Activated naive CD8-positive, alpha-beta T cell treated with anti-CD3 and anti-CD28 coated beads, Interleukin-2, amount 50 U/mL, for 24 hours (primary cell): Measurements from ENCODE around the gene DSTN.

Source experiments
- ATAC-seq: fragments of 150-1000 bp; cut with Tn5 transposase; one replicate; pipeline ENCODE4 v1.10.0; 2021
- DNase-seq: peaks from one replicate; pipeline ENCODE4 v3.0.0; 2021
- H3K27ac Mint-ChIP-seq: one replicate; pipeline ENCODE4 v1.8.0; 2021; ENCODE audit warnings: mild to moderate bottlenecking, mixed read lengths
- H3K27me3 Mint-ChIP-seq: one replicate; pipeline ENCODE4 v1.8.0; 2021; ENCODE audit warnings: mixed read lengths
- H3K36me3 Mint-ChIP-seq: one replicate; pipeline ENCODE4 v1.8.0; 2021; ENCODE audit warnings: low read depth, mixed read lengths
- H3K4me1 Mint-ChIP-seq: one replicate; pipeline ENCODE4 v1.8.0; 2021; ENCODE audit warnings: mixed read lengths
- H3K4me3 Mint-ChIP-seq: one replicate; pipeline ENCODE4 v1.8.0; 2021; ENCODE audit warnings: mild to moderate bottlenecking, moderate library complexity, mixed read lengths
- H3K9me3 Mint-ChIP-seq: one replicate; pipeline ENCODE4 v1.8.0; 2021; ENCODE audit warnings: mixed read lengths

The DSTN gene

GRCh38 chr20:17608701-17609497 is 39.0 kb downstream of the DSTN start:
- Mint-ChIP-seq H3K36me3 (peaks cover 11% of the 10 kb centered on the region), H3K4me1 (peaks cover 36% of the 10 kb centered on the region), H3K27me3 (no peaks in the 10 kb centered on the region), H3K27ac (peak overlapping the region; percentile 71), H3K4me3 (no peak overlapping the region), H3K9me3 (no peaks in the 10 kb centered on the region)
- DNase-seq (no peak), ATAC-seq (no peak)

- no peak for ATAC-seq
- Mint-ChIP-seq H3K27ac (peak overlapping the region; percentile 72), H3K4me1 (peaks cover 36% of the 10 kb centered on the region), H3K4me3 (no peak overlapping the region), H3K9me3 (no peaks in the 10 kb centered on the region), H3K27me3 (no peaks in the 10 kb centered on the region), H3K36me3 (peaks cover 5% of the 10 kb centered on the region)
- no peak for DNase-seq
Measured at GRCh38 chr20:17609811-17610377, 40.0 kb downstream of the DSTN start.

DNA sequence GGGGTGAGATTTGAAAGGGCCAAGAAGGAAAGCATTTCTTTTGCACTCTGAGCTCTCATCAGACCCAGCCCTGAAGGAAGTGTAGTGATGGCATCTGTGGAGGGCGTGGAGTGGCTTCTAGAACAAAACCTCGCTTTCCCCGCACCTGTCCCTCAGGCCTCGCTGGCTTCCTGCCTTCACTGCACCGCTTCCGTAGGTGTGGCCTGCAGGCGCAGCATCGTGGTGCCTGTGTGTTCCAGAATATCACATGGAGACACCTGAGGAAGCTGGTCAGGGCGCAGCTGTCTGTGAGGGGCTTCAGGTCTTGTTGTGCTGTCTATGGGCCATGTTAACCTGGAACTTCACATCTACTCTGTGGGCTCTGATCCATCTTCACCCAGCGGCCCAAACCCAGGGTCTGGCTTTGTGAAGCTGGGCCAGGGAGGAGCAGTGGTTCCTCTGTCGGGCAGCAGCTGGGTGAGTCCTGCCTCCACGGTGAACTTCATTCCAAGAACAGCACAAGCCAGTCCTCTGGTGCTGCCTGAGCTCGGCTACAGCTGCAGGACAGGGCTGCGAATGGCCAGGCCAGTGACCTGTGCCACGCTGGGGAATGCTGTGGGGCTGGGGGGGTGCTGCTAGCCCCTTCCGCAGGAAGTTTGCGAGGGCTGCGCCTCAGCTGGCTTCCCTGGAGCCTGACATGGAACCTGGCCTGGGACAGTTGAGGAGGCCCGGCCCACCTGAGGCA is 40.9 kb downstream of the DSTN start:
- H3K36me3 Mint-ChIP-seq = peaks cover 2% of the 10 kb centered on the region
- peaks cover 36% of the 10 kb centered on the region for H3K4me1 Mint-ChIP-seq
- no peaks in the 10 kb centered on the region for H3K9me3 Mint-ChIP-seq
- H3K4me3 Mint-ChIP-seq = peak overlapping the region; percentile 11
- no peaks in the 10 kb centered on the region for H3K27me3 Mint-ChIP-seq
- ATAC-seq (no peak), DNase-seq (peak; percentile 40)
- H3K27ac Mint-ChIP-seq = peak overlapping the region; percentile 72

DNA sequence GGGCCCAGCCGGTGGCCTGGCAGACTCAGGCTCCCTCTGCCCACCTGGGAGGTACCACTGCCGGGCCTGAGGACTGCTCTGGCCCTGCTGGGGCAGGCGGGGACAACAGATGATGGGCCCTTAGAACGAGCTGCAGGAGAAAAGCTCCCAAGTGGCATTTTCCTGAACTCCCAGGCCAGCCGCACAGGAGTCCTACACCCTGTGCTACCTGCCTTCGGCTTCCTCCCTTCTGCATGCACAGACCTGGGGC is 41.3 kb downstream of the DSTN start:
- H3K27ac Mint-ChIP-seq = no peak overlapping the region
- no peak overlapping the region for H3K4me3 Mint-ChIP-seq
- no peaks in the 10 kb centered on the region for H3K9me3 Mint-ChIP-seq
- no peaks in the 10 kb centered on the region for H3K27me3 Mint-ChIP-seq
- peaks cover 2% of the 10 kb centered on the region for H3K36me3 Mint-ChIP-seq
- H3K4me1 Mint-ChIP-seq = peaks cover 36% of the 10 kb centered on the region
- DNase-seq (peak; percentile 23), ATAC-seq (peak; percentile 31)

DNA sequence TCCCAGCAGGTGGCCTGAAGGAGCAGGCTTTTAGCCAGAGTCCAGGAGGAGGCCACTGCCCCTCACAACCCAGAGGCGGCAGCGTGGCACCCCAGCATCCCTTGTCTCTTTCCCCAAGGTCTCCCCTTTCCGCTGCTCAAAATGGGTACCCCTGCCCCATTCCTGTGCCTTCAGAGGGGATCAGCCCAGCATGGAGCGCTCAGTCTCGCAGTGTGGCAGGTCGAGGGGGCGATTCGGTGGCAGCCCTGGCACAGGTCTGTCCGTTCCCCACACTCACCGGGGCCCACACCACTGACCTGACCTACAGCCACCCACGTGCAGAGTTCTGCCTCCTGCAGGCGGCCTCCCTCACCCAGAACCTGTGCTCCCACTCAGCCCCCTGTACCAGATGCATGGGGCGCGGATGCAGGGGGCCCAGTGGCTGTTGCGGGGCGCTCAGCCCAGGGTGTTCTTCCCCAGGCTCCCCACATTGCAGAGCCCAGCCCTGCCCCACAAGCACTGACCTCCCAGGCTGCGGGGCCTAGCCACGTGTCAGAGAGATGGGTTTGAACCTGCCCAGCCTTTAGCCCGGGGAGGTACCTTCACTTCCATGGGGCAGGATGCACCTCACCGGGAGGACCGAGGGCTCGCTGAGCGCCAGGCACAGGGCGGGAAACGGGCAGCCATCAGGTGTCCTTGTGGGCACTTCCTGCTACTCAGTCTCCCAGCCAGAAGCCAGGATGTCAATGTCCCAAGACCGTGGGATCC is 41.8 kb downstream of the DSTN start:
- peaks cover 2% of the 10 kb centered on the region for H3K36me3 Mint-ChIP-seq
- H3K4me1 Mint-ChIP-seq = peaks cover 36% of the 10 kb centered on the region
- no peaks in the 10 kb centered on the region for H3K9me3 Mint-ChIP-seq
- H3K27me3 Mint-ChIP-seq = no peaks in the 10 kb centered on the region
- H3K4me3 Mint-ChIP-seq = no peak overlapping the region
- ATAC-seq = no peak
- no peak for DNase-seq
- peak overlapping the region; percentile 92 for H3K27ac Mint-ChIP-seq

DNA sequence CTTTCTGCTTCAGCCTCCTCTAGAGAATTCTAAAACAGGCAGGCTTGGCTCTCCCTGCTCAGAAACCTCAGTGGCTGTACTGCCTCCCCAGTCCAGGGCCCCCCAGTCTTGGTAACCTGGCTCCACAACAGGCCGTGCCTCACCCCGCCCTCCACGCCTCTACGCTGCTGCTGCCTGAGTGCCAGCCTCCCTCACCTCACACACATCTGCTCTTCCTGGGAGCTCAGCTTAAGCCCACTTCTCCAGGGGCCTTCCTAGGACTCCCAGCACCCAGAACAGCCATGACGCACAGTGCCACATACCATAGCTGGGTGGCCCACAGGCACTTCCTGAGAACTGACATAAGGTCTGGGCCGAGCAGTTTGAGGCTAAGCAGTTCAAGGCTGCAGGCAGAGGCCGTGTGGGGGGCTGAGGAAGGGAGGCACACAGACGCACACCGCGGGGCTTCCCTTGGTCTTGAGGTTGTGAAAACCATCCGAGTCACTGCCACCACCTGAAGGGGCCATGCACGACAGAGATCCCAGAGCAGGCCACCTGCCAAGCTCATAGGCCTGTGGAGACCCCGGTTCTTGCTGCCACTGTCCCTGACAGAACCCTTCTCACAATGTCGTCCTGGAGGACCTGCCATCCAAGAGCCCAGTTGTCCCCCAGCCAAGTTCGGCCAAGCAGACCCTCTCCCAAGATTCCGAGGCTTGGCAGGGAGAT is 42.6 kb downstream of the DSTN start:
- peak; percentile 78 for ATAC-seq
- Mint-ChIP-seq H3K9me3 (no peaks in the 10 kb centered on the region), H3K27ac (peak overlapping the region; percentile 92), H3K4me3 (peak overlapping the region; percentile 26), H3K27me3 (no peaks in the 10 kb centered on the region), H3K36me3 (peaks cover 2% of the 10 kb centered on the region), H3K4me1 (peaks cover 36% of the 10 kb centered on the region)
- peak; percentile 57 for DNase-seq

- no peaks in the 10 kb centered on the region for H3K9me3 Mint-ChIP-seq
- no peak for DNase-seq
- ATAC-seq = no peak
- H3K4me1 Mint-ChIP-seq = peaks cover 36% of the 10 kb centered on the region
- no peak overlapping the region for H3K4me3 Mint-ChIP-seq
- peaks cover 2% of the 10 kb centered on the region for H3K36me3 Mint-ChIP-seq
- H3K27ac Mint-ChIP-seq = peak overlapping the region; percentile 92
- no peaks in the 10 kb centered on the region for H3K27me3 Mint-ChIP-seq
Measured at GRCh38 chr20:17612992-17613327, 43.1 kb downstream of the DSTN start.

DNA sequence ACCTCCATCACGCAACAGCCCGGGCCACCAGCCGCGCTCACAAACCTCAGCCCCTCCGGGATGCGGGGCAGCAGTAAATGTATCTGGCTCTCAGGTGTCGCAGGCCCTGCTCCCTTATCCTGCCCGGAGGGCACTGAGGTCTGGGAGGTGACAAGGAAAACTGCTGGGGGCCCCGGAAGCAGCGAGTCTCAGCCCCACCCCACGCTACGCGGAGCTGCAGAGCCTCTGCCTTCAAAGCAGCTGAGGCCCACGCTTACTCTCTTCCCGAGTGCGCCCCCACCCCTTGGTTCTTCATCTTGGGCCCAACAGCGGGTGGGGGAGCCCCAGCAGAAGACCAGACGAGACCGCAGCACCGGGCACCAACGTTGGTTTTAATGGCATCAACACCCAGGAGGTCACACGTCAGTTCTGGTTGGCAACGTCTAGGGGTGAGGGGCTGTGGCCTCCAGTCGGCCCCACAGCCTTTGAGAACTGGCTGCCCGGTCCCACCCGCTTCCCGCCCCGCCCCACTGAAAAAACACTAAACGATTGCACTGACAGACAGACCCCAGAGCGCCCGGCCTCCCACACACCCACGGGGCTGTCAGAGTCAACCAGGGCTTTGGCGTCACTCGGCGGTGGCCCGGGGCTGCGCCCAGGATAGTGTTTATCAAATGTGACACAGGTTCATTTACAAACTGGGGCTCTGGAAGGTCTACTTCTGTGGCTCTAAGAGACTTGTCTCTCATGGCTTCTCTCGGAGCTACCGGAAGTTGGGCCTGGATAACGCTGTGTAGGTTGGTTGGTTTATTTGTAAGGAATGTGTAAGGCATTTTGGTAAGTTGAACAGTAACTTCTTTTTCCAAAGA is 43.7 kb downstream of the DSTN start:
- Mint-ChIP-seq H3K4me3 (no peak overlapping the region), H3K9me3 (no peaks in the 10 kb centered on the region), H3K4me1 (peaks cover 36% of the 10 kb centered on the region), H3K36me3 (peaks cover 2% of the 10 kb centered on the region), H3K27ac (no peak overlapping the region), H3K27me3 (no peaks in the 10 kb centered on the region)
- ATAC-seq (no peak), DNase-seq (no peak)

DNA sequence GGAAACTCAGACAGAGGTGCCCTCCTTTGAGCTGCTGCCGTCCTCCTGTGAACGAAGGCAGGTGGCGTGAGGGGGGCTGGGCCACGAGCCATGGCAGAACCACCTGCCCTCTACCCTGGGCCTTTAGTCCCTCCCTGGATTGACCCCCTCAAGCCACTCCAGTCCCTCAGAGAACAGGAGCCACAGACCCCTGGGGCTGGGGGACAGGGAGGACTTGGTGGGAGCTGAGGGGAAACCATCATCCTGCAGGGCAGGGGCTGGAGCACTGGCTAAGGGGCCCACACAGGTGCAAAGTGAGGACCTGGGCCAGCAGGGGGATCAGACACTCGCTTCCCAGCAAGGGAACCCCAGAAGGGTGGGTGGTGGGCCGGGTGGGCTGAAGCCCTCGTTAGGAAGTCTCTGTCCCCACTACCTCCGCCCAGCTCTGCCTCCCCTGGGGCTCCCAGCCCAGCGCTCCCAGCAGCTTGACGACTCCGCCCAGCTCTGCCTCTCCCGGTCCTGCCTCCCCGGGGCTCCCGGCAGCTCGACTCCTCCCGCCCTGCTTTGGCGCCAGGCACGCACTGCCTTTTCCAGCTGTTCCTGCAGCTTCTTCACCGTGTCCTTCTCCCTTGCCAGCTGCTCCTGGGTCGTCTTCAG is 44.4 kb downstream of the DSTN start:
- no peak for DNase-seq
- Mint-ChIP-seq H3K27ac (no peak overlapping the region), H3K4me3 (no peak overlapping the region), H3K27me3 (no peaks in the 10 kb centered on the region), H3K4me1 (peaks cover 33% of the 10 kb centered on the region), H3K36me3 (peaks cover 2% of the 10 kb centered on the region), H3K9me3 (no peaks in the 10 kb centered on the region)
- ATAC-seq = no peak

- ATAC-seq (no peak), DNase-seq (no peak)
- Mint-ChIP-seq H3K4me3 (no peak overlapping the region), H3K27ac (no peak overlapping the region), H3K27me3 (no peaks in the 10 kb centered on the region), H3K9me3 (no peaks in the 10 kb centered on the region), H3K4me1 (peaks cover 26% of the 10 kb centered on the region), H3K36me3 (peaks cover under 1% of the 10 kb centered on the region)
Measured at GRCh38 chr20:17614812-17615644, 45.2 kb downstream of the DSTN start.

DNA sequence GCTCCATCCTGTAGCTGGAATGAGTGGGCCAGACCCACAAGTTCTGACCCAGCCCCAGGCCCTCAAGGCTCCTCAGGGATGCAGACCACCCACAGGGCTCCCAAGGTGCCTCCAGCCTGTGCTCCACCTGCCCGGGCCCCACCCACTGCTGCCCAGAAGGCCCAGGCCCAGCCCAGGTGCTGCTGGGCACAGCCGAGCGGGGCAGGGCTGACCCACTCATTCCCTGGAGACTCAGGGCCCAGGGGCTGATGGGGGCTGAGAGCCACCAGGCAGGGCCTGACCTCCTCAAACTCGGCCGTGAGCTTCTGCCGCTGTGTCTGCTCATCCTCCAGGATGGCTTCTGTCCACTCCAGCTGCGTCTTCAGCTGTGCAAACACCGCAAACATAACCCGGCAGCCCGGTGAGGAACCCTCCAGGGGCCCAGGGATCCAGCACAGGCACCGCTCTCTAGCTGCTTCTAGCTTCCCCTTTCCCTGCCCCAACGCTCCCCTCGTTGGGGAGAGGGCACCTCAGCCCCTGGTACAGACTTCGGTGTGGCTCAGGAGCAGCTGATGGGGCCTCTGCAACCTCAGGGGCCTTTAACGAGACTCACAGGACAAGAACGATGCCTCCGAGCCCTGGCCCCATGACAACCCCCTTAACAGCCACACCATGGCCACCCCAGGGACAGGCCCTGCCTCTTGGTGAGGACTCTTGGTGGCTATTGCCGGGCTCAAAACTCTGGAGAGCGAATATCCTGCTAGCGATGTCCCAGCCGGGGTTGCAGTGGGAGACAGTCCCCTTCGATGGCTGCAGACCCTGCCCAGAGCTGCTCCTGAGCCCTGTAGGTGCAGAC is 46.0 kb downstream of the DSTN start:
- DNase-seq = no peak
- Mint-ChIP-seq H3K27ac (no peak overlapping the region), H3K27me3 (no peaks in the 10 kb centered on the region), H3K4me1 (peaks cover 18% of the 10 kb centered on the region), H3K36me3 (no peaks in the 10 kb centered on the region), H3K9me3 (no peaks in the 10 kb centered on the region), H3K4me3 (no peak overlapping the region)
- ATAC-seq = no peak
